H9 (cell line): Measurements from ENCODE around the gene SBK1. TPM values are rescaled to one million over a fixed set of nuclear protein-coding genes. Genes with fewer than 3 reads are reported as not detected.

ENCODE experiments used
- DNase-seq: peaks from one replicate; pipeline ENCODE4 v3.0.0-alpha.2; 2017
- H2AFZ ChIP-seq: one replicate; pipeline ENCODE4 v1.6.1; 2013; ENCODE audit warnings: mild to moderate bottlenecking, low read length, control low read depth, moderate library complexity
- H2AK5ac ChIP-seq: 2 replicates; pipeline ENCODE4 v1.6.1; 2013; ENCODE audit warnings: low read length, control low read depth, mixed read lengths; ENCODE audit not compliant: insufficient read length
- H2BK120ac ChIP-seq: one replicate; pipeline ENCODE4 v1.6.1; 2013; ENCODE audit warnings: low read depth, mild to moderate bottlenecking, low read length, control low read depth, inconsistent platforms; ENCODE audit not compliant: poor library complexity, severe bottlenecking
- H2BK12ac ChIP-seq: 2 replicates; pipeline ENCODE4 v1.6.1; 2013; ENCODE audit warnings: low read length, control low read depth, mixed read lengths, low read depth; ENCODE audit not compliant: insufficient read length
- H2BK15ac ChIP-seq: 2 replicates; pipeline ENCODE4 v1.6.1; 2013; ENCODE audit warnings: low read depth, low read length, control low read depth
- H2BK20ac ChIP-seq: one replicate; pipeline ENCODE4 v1.6.1; 2013; ENCODE audit warnings: low read depth, mild to moderate bottlenecking, low read length, control low read depth, inconsistent platforms; ENCODE audit not compliant: poor library complexity, severe bottlenecking
- H2BK5ac ChIP-seq: 2 replicates; pipeline ENCODE4 v1.6.1; 2013; ENCODE audit warnings: low read length, control low read depth, mixed read lengths; ENCODE audit not compliant: insufficient read length
- H3K14ac ChIP-seq: 2 replicates; pipeline ENCODE4 v1.6.1; 2013; ENCODE audit warnings: low read length, control low read depth; ENCODE audit not compliant: insufficient read depth
- H3K18ac ChIP-seq: 2 replicates; pipeline ENCODE4 v1.6.1; 2013; ENCODE audit warnings: low read depth, mild to moderate bottlenecking, mixed read lengths, low read length, control low read depth; ENCODE audit not compliant: insufficient read length
- H3K23ac ChIP-seq: 2 replicates; pipeline ENCODE4 v1.6.1; 2013; ENCODE audit warnings: low read length, control low read depth, mixed read lengths, low read depth; ENCODE audit not compliant: insufficient read length
- H3K23me2 ChIP-seq: 2 replicates; pipeline ENCODE4 v1.6.1; 2013; ENCODE audit warnings: low read depth, mild to moderate bottlenecking, mixed read lengths, low read length, control low read depth; ENCODE audit not compliant: insufficient read length, poor library complexity, severe bottlenecking
- H3K27ac ChIP-seq: 2 replicates; pipeline ENCODE4 v1.5.1; 2013; ENCODE audit warnings: low read length, control low read depth, mixed read lengths, low read depth; ENCODE audit not compliant: insufficient read length
- H3K27me3 ChIP-seq: 2 replicates; pipeline ENCODE4 v1.6.1; 2013; ENCODE audit warnings: low read length, control low read depth, inconsistent platforms; ENCODE audit not compliant: insufficient read depth
- H3K4ac ChIP-seq: 2 replicates; pipeline ENCODE4 v1.6.1; 2013; ENCODE audit warnings: low read depth, mild to moderate bottlenecking, control low read depth, inconsistent platforms, low read length, moderate library complexity
- H3K4me1 ChIP-seq: 2 replicates; pipeline ENCODE4 v1.6.1; 2013; ENCODE audit warnings: low read length, control low read depth, inconsistent platforms; ENCODE audit not compliant: insufficient read depth
- H3K4me2 ChIP-seq: 2 replicates; pipeline ENCODE4 v1.6.1; 2013; ENCODE audit warnings: low read length, control low read depth, mixed read lengths; ENCODE audit not compliant: insufficient read length, insufficient read depth
- H3K56ac ChIP-seq: 2 replicates; pipeline ENCODE4 v1.6.1; 2013; ENCODE audit warnings: low read depth, mild to moderate bottlenecking, mixed read lengths, low read length, control low read depth; ENCODE audit not compliant: insufficient read length
- H3K79me1 ChIP-seq: 2 replicates; pipeline ENCODE4 v1.6.1; 2013; ENCODE audit warnings: low read depth, mild to moderate bottlenecking, moderate library complexity, low read length, control low read depth, inconsistent platforms; ENCODE audit not compliant: insufficient read depth, poor library complexity, severe bottlenecking
- H3K79me2 ChIP-seq: 2 replicates; pipeline ENCODE4 v1.6.1; 2013; ENCODE audit warnings: low read length, control low read depth, inconsistent platforms; ENCODE audit not compliant: insufficient read depth
- H3K9ac ChIP-seq: 2 replicates; pipeline ENCODE4 v1.6.1; 2013; ENCODE audit warnings: low read length, control low read depth, mixed read lengths; ENCODE audit not compliant: insufficient read length; ENCODE audit errors: extremely low read depth
- H3K9me3 ChIP-seq: one replicate; pipeline ENCODE4 v1.6.1; 2013; ENCODE audit warnings: low read depth, low read length, inconsistent platforms; ENCODE audit not compliant: control insufficient read depth
- H3T11ph ChIP-seq: one replicate; pipeline ENCODE4 v1.6.1; 2013; ENCODE audit warnings: mild to moderate bottlenecking, low read length, control low read depth, inconsistent platforms
- H4K20me1 ChIP-seq: one replicate; pipeline ENCODE4 v1.6.1; 2013; ENCODE audit not compliant: control insufficient read depth, insufficient read length, insufficient read depth
- H4K5ac ChIP-seq: 2 replicates; pipeline ENCODE4 v1.6.1; 2013; ENCODE audit warnings: low read depth, mild to moderate bottlenecking, mixed read lengths, low read length, control low read depth; ENCODE audit not compliant: insufficient read length
- H4K8ac ChIP-seq: replicated peaks from 2 replicates; pipeline ENCODE4 v1.6.1; 2013; ENCODE audit warnings: low read length, control low read depth, mixed read lengths, low read depth; ENCODE audit not compliant: insufficient read length
- H4K91ac ChIP-seq: 2 replicates; pipeline ENCODE4 v1.6.1; 2013; ENCODE audit warnings: low read depth, mild to moderate bottlenecking, moderate library complexity, mixed read lengths, low read length, control low read depth; ENCODE audit not compliant: insufficient read length
- H3K27ac Mint-ChIP-seq, 3 experiments: 2 replicates in 2 of 3; 3 replicates in 1 of 3; pipeline ENCODE4 v1.8.0; 2020 to 2021; ENCODE audit warnings: mixed read lengths in 3 of 3, mild to moderate bottlenecking in 1 of 3, moderate library complexity in 1 of 3
- H3K27me3 Mint-ChIP-seq: 2 replicates; pipeline ENCODE4 v1.8.0; 2021; ENCODE audit warnings: low read depth, mild to moderate bottlenecking, moderate library complexity, mixed read lengths
- H3K36me3 Mint-ChIP-seq, 3 experiments: 2 replicates in 2 of 3; 3 replicates in 1 of 3; pipeline ENCODE4 v1.8.0; 2020 to 2021; ENCODE audit warnings: low read depth in 3 of 3, mixed read lengths in 3 of 3; ENCODE audit not compliant: insufficient read depth in 1 of 3
- H3K4me1 Mint-ChIP-seq, 2 experiments: 2 replicates each; pipeline ENCODE4 v1.8.0; 2020; ENCODE audit warnings: mixed read lengths in 2 of 2
- H3K4me3 Mint-ChIP-seq, 2 experiments: 2 replicates in 1 of 2; 3 replicates in 1 of 2; pipeline ENCODE4 v1.8.0; 2020 to 2021; ENCODE audit warnings: mild to moderate bottlenecking in 2 of 2, mixed read lengths in 2 of 2, moderate library complexity in 1 of 2
- H3K9me3 Mint-ChIP-seq, 2 experiments: 2 replicates in 1 of 2; 3 replicates in 1 of 2; pipeline ENCODE4 v1.8.0; 2020; ENCODE audit warnings: mild to moderate bottlenecking in 2 of 2, mixed read lengths in 2 of 2, moderate library complexity in 1 of 2
- WGBS: extraction: QIAGEN DNeasy Blood & Tissue Kit; methylation state at CpG from one replicate; pipeline ENCODE4 v1.1.7; 2013; ENCODE audit warnings: missing lambda C conversion rate, low lambda C conversion rate, mixed read lengths; ENCODE audit not compliant: insufficient read length; ENCODE audit errors: extremely low coverage; 5-methylcytosine and 5-hydroxymethylcytosine counted together
- total RNA-seq: library from RNA; stranded (reverse); gene quantifications from 2 replicates; pipeline ENCODE4 v1.2.1, GENCODE V29; 2021
- TF ChIP-seq, protein P1 (sequence below): fragments of 200-600 bp; sonication (generic); conservative IDR thresholded peaks from 3 replicates; pipeline ENCODE4 v1.8.0; 2021; ENCODE audit warnings: antibody characterized with exemption, mild to moderate bottlenecking

SBK1 gene
- total RNA-seq, 1 experiment from 2014 or later: 65.5 TPM

DNA sequence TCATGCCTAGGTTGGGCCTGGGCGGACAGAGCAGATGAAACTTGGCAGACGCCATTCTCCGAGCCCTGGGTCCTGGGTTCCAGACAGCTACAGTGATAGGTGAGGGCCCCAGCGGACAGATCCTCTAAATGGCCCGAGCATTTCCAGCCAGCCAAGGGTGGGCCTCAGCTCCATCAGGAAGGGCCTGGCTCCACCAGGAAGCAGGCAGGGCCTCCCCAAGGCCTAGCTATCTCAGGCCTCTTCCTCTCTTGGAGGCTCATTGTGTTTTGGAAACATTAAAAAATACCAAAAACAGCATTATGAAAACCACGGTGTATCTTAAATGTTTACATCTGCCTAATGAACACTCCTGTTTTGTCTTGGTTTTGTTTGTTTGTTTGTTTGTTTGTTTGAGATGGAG lies 38.2 kb upstream of the SBK1 start:
- no peaks in the 10 kb centered on the region; a peak in 1 of 7 replicates for H3K36me3 Mint-ChIP-seq
- H3K79me1 ChIP-seq: no peaks in the 10 kb centered on the region
- no peak for DNase-seq
- H3T11ph ChIP-seq: no peak overlapping the region
- no peaks in the 10 kb centered on the region for H3K23me2 ChIP-seq
- no peak overlapping the region for H2BK12ac ChIP-seq
- H2AFZ ChIP-seq: no peak overlapping the region
- no peaks in the 10 kb centered on the region for H4K20me1 ChIP-seq
- no peak overlapping the region for H3K4ac ChIP-seq
- H3K9ac ChIP-seq: no peak overlapping the region
- H3K4me1 Mint-ChIP-seq: peaks cover 14 to 37% of the 10 kb centered on the region in 2 experiments
- TF ChIP-seq, protein P1, sequence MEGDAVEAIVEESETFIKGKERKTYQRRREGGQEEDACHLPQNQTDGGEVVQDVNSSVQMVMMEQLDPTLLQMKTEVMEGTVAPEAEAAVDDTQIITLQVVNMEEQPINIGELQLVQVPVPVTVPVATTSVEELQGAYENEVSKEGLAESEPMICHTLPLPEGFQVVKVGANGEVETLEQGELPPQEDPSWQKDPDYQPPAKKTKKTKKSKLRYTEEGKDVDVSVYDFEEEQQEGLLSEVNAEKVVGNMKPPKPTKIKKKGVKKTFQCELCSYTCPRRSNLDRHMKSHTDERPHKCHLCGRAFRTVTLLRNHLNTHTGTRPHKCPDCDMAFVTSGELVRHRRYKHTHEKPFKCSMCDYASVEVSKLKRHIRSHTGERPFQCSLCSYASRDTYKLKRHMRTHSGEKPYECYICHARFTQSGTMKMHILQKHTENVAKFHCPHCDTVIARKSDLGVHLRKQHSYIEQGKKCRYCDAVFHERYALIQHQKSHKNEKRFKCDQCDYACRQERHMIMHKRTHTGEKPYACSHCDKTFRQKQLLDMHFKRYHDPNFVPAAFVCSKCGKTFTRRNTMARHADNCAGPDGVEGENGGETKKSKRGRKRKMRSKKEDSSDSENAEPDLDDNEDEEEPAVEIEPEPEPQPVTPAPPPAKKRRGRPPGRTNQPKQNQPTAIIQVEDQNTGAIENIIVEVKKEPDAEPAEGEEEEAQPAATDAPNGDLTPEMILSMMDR: no peak
- H3K14ac ChIP-seq: no peak overlapping the region
- H3K27ac ChIP-seq: no peak overlapping the region
- peaks cover 2% of the 10 kb centered on the region in 2 experiments; a peak in 2 of 5 replicates for H3K9me3 Mint-ChIP-seq
- H3K9me3 ChIP-seq: no peaks in the 10 kb centered on the region
- H3K4me2 ChIP-seq: no peak overlapping the region
- H3K27ac Mint-ChIP-seq: no peak overlapping the region; a peak in 1 of 7 replicates
- H3K27me3 Mint-ChIP-seq: no peaks in the 10 kb centered on the region; the same call in none of the 2 replicates
- no peak overlapping the region for H4K91ac ChIP-seq
- H2BK120ac ChIP-seq: no peak overlapping the region
- no peak overlapping the region for H3K56ac ChIP-seq
- H3K4me3 Mint-ChIP-seq: no peak overlapping the region
- no peak overlapping the region for H4K5ac ChIP-seq
- H2BK5ac ChIP-seq: no peak overlapping the region
- no peak overlapping the region for H4K8ac ChIP-seq
- H3K4me1 ChIP-seq: no peaks in the 10 kb centered on the region; the same call in 1 of the 2 replicates
- no peaks in the 10 kb centered on the region for H3K79me2 ChIP-seq
- H3K18ac ChIP-seq: no peak overlapping the region
- peaks cover 2% of the 10 kb centered on the region; the same call in 1 of the 2 replicates for H3K27me3 ChIP-seq
- no peak overlapping the region for H3K23ac ChIP-seq
- H2AK5ac ChIP-seq: no peak overlapping the region
- no CpG with 5 or more reads among the region's 6 CpGs for WGBS
- H2BK15ac ChIP-seq: no peak overlapping the region
- no peak overlapping the region for H2BK20ac ChIP-seq
